ENCODE measurements around the gene RAB3D.
"Not testable (repeated sequence)": the region's sequence is repeated elsewhere in the genome, so short reads cannot be mapped to it uniquely, and the experiment has no call there.

RAB3D gene

DNA sequence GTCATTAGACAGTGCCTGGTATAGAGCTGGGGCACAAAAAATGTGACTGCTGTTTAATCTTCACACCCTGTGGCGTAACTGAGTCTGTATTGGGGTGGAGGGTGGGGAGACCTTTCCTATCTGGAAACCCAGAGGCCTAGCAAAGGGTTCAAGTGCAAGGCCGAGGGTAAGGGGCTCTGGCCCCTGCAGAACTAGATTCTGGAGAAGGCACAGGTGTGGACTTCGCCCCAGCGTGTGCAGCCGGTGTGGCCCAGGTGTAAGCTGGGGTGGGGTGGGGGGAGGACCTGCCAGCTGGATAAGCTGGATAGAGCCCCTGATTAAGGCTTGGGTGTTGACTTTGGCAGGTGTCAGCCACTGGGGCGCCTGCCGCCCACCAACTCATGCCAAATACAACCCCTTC, 1.3 kb downstream of the RAB3D start:
- DNase-seq (ENCODE audit: low spot score): no peak

DNA sequence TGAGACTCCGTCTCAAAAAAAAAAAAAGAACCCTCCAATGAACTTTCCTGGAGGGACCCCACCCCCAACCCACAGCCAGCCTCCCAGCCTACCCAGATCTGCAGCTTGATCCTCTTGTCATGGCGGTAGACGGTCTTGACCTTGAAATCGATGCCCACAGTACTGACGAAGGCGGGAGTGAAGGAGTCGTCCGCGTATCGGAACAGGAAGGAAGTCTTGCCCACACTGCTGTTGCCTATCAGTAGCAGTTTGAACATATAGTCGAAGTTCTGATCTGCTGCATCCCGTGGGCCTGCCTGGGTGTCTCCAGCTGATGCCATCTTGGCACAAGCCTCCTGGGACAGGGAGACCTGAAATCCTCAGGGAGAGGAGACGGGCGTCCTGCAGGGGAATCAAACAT, 2.4 kb downstream of the RAB3D start:
- DNase-seq (ENCODE audit: low spot score): no peak

- DNase-seq (ENCODE audit: low spot score): no peak
Observed at GRCh38 chr19:11335449-11336146, 3.9 kb downstream of the RAB3D start.

- not testable (repeated sequence) for DNase-seq (ENCODE audit: low spot score)
Observed at GRCh38 chr19:11333838-11334237, 5.6 kb downstream of the RAB3D start.

- DNase-seq (ENCODE audit: low spot score): no peak
Observed at GRCh38 chr19:11332822-11333221, 6.6 kb downstream of the RAB3D start.

- DNase-seq (ENCODE audit: low spot score): no peak
Observed at GRCh38 chr19:11331502-11331901, 8.0 kb downstream of the RAB3D start.

GRCh38 chr19:11330127-11330526, 9.3 kb downstream of the RAB3D start:
- DNase-seq (ENCODE audit: low spot score): no peak

DNA sequence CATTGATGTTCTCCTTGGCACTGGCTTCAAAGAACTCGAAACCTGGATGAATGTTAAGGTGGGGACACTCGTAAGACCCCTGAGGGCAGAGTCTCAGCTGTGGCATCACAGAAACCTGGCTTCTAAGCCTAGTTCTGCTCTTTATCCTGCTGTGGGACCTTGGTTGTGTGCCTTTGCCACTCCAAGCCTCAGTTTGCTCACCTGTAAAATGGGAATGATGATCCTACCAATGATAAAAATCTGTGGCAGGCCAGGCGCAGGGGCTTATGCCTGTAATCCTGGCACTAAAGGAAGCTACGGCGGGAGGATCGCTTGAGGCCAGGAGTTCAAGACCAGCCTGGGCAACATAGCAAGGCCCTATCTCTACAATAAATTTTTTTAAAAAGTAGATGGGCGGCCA, 13.9 kb downstream of the RAB3D start:
- DNase-seq (ENCODE audit: low spot score): no peak

- no peak for DNase-seq (ENCODE audit: low spot score)
Observed at GRCh38 chr19:11324748-11325389, 14.6 kb downstream of the RAB3D start.

DNA sequence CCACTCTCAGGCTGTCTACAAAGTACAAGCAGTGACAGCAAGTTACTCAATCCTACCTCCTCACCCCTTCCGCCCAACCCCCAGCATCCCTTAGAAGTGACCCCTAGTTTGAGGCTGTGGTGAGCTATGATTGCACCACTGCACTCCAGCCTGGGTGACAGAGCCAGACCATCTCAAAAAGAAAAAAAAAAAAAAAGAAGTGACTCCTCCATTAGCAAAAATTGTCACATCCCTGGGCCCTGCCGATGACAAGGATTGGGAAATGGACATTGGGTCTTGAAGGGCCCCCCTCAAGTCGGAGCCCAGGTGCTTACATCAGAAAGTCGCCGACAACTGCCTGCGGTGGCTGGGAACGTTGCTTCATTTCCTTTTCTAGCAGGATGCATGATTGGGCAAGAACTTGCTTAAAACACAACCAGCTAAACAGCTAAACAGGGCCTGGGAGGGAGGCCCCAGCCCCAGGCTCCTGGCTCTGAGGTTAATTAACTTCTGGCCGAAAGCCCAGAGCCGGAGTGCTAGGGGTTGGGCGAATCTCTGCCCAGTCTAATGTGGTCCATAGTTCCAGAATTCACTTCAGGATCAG, 15.3 kb downstream of the RAB3D start:
- no peak for DNase-seq (ENCODE audit: low spot score)

DNA sequence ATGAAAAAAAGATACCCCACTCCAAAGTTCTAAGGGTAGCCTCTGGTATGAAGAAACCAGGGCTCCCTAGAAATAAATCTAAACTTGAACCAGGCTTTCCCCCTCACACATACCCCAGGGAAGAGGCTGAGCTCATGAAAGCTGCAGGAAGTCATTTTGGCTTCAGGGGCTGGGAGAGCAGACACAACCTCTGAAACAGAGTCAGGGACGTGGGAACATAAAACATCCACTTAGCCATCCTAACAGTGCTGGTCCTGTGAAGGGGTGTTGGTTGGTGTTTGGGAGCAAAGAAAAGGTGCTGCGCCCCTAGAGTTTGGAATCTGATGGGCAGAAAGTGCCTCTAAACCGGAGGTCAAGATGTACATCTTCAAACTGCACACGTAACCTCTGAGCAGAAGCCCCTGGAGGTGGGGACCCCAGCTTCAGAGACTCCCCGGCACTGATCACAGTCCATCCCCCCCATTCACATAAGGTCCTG, 15.8 kb downstream of the RAB3D start:
- no peak for DNase-seq (ENCODE audit: low spot score)

DNA sequence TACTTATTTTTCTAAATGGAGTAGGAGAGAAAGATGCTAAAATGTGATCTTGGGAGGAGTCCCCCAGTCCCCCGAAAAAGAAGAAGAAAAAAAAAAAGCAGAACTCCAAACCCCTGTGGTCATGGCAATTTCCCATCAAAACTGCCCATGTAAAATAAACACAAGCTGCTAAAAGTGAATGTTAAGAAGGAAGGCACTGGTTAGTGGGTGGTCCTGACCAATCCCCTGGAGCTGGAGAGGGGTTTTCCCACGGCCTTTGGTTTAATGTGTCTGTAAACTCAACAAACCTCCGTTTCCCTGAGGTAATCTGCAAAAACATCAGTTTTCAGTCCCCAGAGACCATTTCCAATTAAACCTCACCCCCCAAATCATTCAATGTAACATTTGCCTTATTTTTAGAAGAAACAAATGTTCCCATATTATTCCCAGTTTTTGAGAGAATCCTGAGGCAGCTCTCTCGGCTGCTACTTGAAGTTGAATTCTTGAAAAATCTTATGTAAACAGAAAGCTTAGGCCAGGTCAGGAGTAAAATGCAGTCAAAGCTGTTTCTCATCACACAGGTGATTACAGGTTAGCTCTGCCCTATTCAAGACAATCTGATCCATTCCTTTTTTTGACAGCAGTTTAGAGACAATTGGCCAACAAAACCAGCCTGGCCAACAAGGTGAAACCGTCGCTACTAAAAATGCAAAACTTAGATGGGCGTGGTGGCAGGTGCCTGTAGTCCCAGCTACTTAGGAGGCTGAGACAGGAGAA, 17.0 kb downstream of the RAB3D start:
- no peak for DNase-seq (ENCODE audit: low spot score)

DNA sequence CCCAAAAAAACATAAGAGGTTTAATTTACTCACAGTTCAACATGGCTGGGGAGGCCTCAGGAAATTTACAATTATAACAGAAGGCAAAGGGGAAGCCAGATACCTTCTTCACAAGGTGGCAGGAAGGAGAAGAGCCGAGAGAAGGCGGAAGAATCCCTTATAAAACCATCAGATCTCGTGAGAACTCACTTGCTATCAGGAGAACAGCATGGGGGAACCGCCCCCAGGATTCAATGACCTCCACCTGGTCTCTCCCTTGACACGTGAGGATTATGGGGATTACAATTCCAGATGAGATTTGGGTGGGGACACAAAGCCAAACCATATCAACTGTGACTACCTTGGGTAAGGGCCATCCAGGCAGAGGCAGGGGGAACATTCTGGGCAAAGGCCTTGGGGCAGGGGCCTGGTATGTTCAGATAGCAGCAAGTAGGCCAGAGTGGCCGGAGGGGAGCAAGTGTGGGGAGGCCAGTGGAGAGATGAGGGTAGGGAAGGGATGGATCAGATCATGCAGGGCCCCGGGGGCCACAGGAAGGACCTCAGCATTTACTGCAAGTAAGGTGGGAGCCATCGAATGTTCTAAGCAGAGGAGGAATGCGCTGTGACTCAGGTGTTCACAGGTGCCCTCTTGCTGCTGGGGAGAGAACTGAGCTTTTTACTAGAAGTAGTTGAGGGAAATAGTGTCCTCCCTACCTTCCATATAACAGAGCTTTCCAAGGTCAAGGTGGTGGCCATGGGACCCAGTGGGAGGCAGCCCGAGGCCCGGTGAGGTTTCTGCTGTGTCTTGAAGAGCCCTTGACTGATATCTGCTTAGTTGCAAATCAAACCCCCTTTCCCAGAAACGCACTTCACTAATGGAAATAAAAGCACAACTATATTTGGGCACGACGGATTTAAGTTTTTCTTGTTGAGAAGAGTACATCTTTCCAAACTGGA, 18.0 kb downstream of the RAB3D start:
- no peak for DNase-seq (ENCODE audit: low spot score)

DNA sequence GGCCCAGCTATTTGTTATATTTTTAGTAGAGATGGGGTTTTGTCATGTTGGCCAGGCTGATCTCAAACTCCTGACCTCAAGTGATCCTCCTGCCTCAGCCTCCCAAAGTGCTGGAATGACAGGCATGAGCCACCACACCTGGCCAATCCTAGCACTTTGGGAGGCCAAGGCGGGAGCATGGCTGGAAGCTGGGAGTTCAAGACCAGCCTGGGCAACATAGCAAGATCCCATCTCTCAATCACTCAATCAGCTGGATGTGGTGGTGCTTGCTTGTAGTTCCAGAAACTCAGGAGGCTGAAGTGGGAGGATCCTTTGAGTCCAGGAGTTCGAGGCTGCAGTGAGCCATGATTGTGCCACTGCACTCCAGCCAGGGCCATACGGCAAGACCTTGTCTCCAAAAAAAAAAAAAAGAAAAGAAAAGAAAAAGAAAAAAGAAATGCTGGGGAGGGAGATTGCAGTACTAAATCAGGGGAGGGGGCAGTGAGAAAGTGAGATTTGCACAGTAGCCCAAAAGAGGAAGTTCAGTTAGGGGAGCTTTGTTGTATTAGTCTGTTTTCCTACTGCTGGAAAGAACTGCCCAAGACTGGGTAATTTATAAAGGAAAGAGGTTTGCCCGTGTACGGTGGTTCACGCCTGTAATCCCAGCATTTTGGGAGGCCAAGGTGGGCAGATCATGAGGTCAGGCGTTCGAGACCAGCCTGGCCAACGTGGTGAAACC, 19.0 kb downstream of the RAB3D start:
- not testable (repeated sequence) for DNase-seq (ENCODE audit: low spot score)

GRCh38 chr19:11306337-11306736, 33.1 kb downstream of the RAB3D start:
- DNase-seq (ENCODE audit: low spot score): no peak

GRCh38 chr19:11304936-11305335, 34.5 kb downstream of the RAB3D start:
- no peak for DNase-seq (ENCODE audit: low spot score)

GRCh38 chr19:11300811-11301120, 38.7 kb downstream of the RAB3D start:
- no peak for DNase-seq (ENCODE audit: low spot score)

- no peak for DNase-seq (ENCODE audit: low spot score)
Observed at GRCh38 chr19:11299946-11300810, 39.3 kb downstream of the RAB3D start.

DNA sequence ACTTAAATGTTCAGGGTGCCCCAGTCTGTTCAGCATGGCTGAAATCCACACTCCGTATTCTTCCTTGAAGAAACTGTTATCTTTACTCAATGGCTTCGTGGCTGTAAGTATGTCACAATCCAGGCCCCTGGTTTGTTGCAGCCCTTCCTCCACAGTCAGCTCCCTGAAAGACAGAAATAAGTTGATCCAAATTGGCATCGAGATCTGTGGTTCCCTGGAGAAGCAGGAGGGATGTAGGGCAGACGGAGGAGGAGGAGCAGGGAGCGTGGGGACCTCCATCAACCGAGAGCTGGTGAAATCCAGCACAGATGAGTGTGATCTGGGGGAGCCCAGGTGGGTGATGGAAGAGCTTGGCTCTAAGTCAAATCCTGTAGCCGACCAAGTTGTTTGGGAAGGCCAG, 43.2 kb downstream of the RAB3D start:
- no peak for DNase-seq (ENCODE audit: low spot score)

GRCh38 chr19:11295665-11296245, 43.7 kb downstream of the RAB3D start, which contains the start of gene TSPAN16:
TSS of gene TSPAN16 (plus strand) at chr19:11296160. CDS start at chr19:11296298, 138 bp downstream.
- no peak for DNase-seq (ENCODE audit: low spot score)
